ENCODE measurements around the gene DNAJB5.
"Not testable (repeated sequence)": the region's sequence is repeated elsewhere in the genome, so short reads cannot be mapped to it uniquely, and the experiment has no call there.

DNAJB5 gene

GRCh38 chr9:34989003-34989945 lies at the start of gene DNAJB5:
Gene DNAJB5 (plus strand): TSS chr9:34989745. CDS start chr9:34990631, 886 bp downstream.
- DNase-seq, result peak; percentile 99

- DNase-seq, result not testable (repeated sequence)
These were observed 49.6 kb upstream of the DNAJB5 start for GRCh38 chr9:34939989-34940388.

GRCh38 chr9:34948451-34948850 lies 41.1 kb upstream of the DNAJB5 start:
- no peak for DNase-seq

GRCh38 chr9:34954225-34954624 lies 35.3 kb upstream of the DNAJB5 start:
- DNase-seq, result no peak

- DNase-seq, result not testable (repeated sequence)
These were observed 33.5 kb upstream of the DNAJB5 start for GRCh38 chr9:34956066-34956465.

- DNase-seq, result no peak
These were observed 32.9 kb upstream of the DNAJB5 start for GRCh38 chr9:34956648-34957047.

- peak; percentile 60 for DNase-seq
These were observed 31.8 kb upstream of the DNAJB5 start, which contains the start of gene PHF24 for GRCh38 chr9:34957492-34958410. Gene PHF24 (plus strand): TSS chr9:34958285. CDS start chr9:34971299, 13,014 bp downstream.

GRCh38 chr9:34958411-34958982 lies 31.0 kb upstream of the DNAJB5 start:
- DNase-seq, result peak; percentile 58

GRCh38 chr9:34959461-34959860 lies 30.1 kb upstream of the DNAJB5 start:
- no peak for DNase-seq

GRCh38 chr9:34961574-34962490 lies 27.7 kb upstream of the DNAJB5 start:
- DNase-seq, result no peak

- peak; percentile 17 for DNase-seq
These were observed 27.0 kb upstream of the DNAJB5 start for GRCh38 chr9:34962546-34962945.

- DNase-seq, result peak; percentile 3
These were observed 26.0 kb upstream of the DNAJB5 start for GRCh38 chr9:34963552-34963951.

- DNase-seq, result no peak
These were observed 25.1 kb upstream of the DNAJB5 start for GRCh38 chr9:34964458-34964857.

- peak; percentile 13 for DNase-seq
These were observed 18.3 kb upstream of the DNAJB5 start for GRCh38 chr9:34971146-34971811.

- DNase-seq, result no peak
These were observed 14.9 kb upstream of the DNAJB5 start for GRCh38 chr9:34974664-34975063.

- no peak for DNase-seq
These were observed 13.1 kb upstream of the DNAJB5 start for GRCh38 chr9:34976441-34976840.

GRCh38 chr9:34976992-34977391 lies 12.6 kb upstream of the DNAJB5 start:
- no peak for DNase-seq

- DNase-seq, result no peak
These were observed 9.3 kb upstream of the DNAJB5 start for GRCh38 chr9:34980181-34980761.

GRCh38 chr9:34982361-34982760 lies 7.2 kb upstream of the DNAJB5 start:
- no peak for DNase-seq

GRCh38 chr9:34983209-34983608 lies 6.3 kb upstream of the DNAJB5 start:
- DNase-seq, result no peak

- DNase-seq, result no peak
These were observed 5.5 kb upstream of the DNAJB5 start for GRCh38 chr9:34984049-34984448.

All from activated CD8-positive, alpha-beta memory T cell treated with anti-CD3 and anti-CD28 coated beads for 24 hours (primary cell).